NCI-H2029 (cell line): ENCODE results near the gene BUD31.
"Not testable (repeated sequence)": the region's sequence is repeated elsewhere in the genome, so short reads cannot be mapped to it uniquely, and the experiment has no call there.

Experiments used
- DNase-seq: peaks from one replicate; lab custom pipeline; 2025; lab: John Stamatoyannopoulos, UW

BUD31 gene

DNA sequence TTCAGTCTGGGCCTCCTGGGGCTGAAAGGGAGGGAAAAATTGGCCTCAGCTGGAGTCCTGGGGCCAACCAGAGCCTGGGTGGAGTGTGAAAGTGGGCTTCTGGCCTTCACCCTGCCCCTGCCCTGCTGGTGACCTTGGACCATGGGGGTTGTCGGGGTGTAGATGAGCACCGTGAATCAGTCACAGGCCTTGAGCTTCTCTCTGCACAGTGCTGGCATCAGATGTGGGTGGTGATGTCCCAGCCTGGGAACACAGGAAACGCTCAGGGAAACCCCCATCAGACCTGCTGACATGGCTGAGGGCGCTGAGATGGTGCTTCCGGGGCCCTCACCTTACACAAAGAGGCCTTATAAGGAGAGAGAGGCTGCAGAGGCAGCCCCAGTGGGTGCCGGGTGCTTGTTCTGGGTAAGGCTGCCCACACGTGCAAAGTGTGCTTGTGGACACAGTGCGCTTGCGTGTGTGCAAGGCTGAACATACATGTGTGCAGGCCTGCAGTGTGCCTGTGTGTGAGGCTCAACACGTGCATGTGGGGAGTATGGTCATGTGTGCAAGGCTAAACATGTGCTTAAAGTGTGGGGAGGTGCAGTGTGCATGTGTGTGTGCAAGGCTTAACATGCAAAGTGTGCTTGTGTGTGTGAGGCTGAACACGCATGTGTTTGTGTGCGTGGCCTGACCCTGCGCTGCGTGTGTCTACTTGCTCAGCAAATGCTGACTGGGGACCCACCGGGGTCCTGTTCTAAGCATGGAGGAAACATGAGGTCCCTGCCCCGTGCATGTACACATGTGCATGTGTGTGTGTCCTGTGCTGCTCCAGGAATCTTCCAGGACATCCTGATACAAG lies 27.7 kb upstream of the BUD31 start:
- DNase-seq = no peak

- DNase-seq = no peak
Observed at GRCh38 chr7:99381664-99382075, 27.1 kb upstream of the BUD31 start.

- no peak for DNase-seq
Observed at GRCh38 chr7:99383203-99383602, 25.6 kb upstream of the BUD31 start.

DNA sequence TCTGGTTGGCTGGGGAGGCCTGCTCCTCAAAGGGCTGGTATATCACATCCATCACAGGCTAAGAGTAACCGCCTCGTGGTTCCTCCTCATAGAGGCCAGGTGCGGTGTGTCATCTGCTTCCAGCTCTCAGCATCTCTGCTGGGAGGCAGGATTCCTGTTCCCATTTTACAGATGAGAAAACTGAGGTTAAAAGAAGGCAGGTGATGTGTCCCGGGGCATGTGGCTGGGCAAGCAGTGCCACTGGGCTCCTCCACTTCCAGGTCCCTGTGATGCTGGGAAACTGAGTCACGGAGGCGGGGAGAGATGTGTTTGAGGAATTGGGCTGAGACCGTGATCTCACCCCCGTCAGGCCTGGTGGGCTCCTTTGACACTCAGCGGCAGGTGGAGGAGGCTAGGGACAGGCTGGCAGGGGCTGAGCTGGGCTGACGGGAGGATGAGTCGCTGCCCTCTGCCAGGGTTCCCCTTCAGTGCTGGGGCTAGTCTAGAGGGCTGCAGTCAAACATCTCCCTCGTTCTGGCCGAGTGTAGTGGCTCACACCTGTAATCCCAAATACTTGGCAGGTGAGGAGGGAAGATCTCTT lies 24.9 kb upstream of the BUD31 start:
- DNase-seq = no peak

GRCh38 chr7:99384523-99384922 lies 24.2 kb upstream of the BUD31 start:
- no peak for DNase-seq

- DNase-seq = no peak
Observed at GRCh38 chr7:99385564-99385963, 23.2 kb upstream of the BUD31 start.

DNA sequence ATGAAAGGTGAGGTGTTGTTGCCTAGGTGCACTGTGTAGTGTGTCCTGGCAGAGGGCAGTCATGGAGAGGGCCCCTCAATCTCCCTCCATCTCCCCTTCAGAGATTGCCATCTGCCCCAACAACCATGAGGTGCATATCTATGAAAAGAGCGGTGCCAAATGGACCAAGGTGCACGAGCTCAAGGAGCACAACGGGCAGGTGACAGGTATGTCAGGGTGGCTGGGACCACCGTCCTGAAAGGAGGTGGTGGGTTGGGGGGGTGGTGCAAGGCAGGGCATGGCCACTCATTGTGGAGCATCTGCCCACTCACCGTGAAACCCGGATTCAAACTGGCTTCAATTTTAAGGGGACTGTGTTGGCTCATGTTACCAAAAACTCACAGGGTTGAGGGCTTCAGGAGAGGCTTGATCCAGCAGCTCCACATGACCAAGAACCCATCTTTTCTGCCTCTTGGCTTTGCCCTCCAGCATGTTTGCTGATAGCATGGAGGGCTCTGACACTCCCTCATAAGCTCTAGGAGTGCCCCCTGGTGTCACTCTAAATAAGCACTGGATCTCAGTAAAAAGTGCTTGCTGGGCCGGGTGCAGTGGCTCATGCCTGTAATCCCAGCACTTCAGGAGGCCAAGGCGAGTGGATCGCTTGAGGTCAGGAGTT lies 22.1 kb upstream of the BUD31 start:
- DNase-seq = no peak

DNA sequence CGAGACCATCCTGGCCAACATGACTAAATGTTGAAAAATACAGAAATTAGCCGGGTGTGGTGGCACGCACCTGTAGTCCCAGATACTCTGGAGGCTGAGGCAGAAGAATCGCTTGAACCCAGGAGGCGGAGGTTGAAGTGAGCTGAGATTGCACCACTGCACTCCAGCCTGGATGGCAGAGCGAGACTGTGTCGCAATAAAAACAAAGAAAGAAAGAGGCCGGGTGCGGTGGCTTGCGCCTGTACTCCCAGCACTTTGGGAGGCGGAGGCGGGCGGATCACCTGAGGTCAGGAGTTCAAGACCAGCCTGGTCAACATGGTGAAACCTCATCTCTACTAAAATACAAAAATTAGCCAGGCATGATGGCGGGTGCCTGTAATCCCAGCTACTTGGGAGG lies 21.5 kb upstream of the BUD31 start:
- not testable (repeated sequence) for DNase-seq

DNA sequence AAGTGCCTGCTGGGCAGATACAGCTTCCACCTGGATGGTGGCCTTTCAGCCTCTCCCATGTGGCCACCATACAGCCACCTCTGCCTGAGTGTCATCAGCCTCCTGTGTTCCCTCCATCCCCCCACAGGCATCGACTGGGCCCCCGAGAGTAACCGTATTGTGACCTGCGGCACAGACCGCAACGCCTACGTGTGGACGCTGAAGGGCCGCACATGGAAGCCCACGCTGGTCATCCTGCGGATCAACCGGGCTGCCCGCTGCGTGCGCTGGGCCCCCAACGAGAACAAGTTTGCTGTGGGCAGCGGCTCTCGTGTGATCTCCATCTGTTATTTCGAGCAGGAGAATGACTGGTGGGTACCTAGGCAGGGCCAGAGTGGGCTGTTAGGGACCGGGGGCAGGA lies 20.9 kb upstream of the BUD31 start:
- no peak for DNase-seq

DNA sequence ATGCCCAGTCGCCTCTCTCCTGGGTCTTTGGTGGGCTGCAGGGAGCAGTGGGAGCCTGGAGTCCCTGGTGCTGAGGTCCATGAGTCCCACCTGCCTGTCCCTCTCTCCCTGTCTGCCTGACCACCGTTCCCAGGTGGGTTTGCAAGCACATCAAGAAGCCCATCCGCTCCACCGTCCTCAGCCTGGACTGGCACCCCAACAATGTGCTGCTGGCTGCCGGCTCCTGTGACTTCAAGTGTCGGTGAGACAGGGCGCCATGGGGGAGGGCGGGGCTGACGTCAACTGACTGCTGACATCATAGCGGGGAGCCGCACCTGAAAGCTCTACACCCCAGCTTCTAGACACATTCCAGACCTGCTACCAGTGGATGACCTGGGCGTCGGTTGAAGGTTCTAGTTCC lies 19.0 kb upstream of the BUD31 start:
- no peak for DNase-seq

GRCh38 chr7:99390941-99391602 lies 17.7 kb upstream of the BUD31 start:
- DNase-seq = no peak

- DNase-seq = no peak
Observed at GRCh38 chr7:99392046-99392445, 16.7 kb upstream of the BUD31 start.

GRCh38 chr7:99392659-99393354 lies 16.0 kb upstream of the BUD31 start:
- peak; percentile 83 for DNase-seq

- DNase-seq = peak; percentile 65
Observed at GRCh38 chr7:99393355-99394187, 15.2 kb upstream of the BUD31 start.

GRCh38 chr7:99394188-99394502 lies 14.6 kb upstream of the BUD31 start:
- DNase-seq = no peak

DNA sequence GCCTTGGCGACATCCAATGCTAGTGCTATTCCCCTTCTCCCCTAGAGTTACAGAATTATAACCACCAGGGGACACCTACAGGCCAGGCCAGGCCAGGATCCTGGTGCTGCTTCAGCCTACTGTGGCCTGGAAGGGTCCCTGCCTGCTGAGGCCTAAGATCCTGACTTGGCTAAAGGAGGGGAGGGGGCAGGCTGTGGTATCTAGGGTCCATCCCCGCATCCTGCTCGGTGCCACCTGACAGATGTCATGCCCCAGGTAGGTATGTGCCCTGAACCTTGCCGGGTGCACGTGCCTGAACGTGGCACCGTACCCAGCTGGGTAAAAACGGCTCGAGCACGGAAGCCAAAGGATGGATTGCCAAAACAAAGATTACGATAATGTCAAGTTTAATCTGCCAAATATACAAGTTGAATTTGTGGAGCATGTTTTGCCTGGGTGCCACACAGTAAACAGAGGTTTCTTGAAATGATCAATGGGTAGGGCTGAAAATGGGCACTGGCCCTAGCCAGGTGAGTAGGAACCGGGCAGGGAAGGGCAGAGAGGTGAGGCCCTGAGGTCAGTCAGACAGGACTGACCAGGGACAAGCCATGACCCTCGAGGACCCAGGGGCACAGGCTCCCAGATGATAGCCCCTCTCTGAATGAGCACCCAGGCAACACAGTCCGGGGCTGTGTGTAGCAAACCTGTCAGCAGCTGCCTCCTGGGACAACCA lies 13.0 kb upstream of the BUD31 start:
- no peak for DNase-seq

GRCh38 chr7:99396418-99397296 lies 12.1 kb upstream of the BUD31 start:
- DNase-seq = no peak

DNA sequence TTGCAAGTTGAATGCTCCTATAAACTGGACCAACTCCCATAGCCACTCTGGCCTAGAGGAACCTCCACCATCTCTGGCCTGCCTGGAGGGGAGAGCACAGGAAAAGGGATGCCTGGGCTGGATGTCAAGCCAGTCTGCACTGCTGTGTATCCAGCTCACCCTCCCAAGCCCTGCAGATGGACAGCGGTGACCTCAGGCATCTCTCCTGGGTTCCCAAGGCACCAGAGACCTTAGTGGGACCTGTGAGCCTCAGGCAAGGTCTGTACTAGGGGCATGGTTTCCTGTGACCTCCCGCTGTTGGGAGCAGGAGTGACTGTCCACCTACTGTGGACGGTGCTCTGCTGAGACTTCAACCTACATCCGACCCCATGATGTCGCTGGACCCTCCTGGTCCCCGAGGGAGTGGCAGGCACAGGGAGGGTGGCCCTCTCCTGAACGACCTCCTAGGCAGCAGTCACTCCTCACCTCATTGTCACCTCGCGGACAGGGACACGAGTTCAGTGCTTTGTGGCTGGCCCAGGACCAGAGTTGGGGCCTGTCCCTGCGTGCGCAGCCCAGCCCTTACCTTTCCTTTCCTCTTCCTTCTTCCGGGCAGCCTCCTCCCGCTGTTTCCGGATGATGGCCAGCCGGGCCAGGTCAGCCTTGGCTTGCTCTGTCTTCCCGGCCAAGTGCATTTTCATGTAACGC lies 11.3 kb upstream of the BUD31 start:
- no peak for DNase-seq

GRCh38 chr7:99398891-99399445 lies 9.8 kb upstream of the BUD31 start:
- no peak for DNase-seq
